NT2/D1 (cell line): ENCODE data around the gene SPATA9.

Experiments used
- SUZ12 ChIP-seq: IDR thresholded peaks from 2 replicates; pipeline ENCODE4 v1.6.1; 2011; ENCODE audit not compliant: insufficient read length, insufficient read depth; ENCODE audit errors: extremely low read depth
- YY1 ChIP-seq: IDR thresholded peaks from 2 replicates; pipeline ENCODE4 v1.6.1; 2011; ENCODE audit not compliant: insufficient read length, insufficient read depth
- ZNF274 ChIP-seq: IDR thresholded peaks from 2 replicates; pipeline ENCODE4 v1.6.1; 2011; ENCODE audit warnings: mild to moderate bottlenecking, low read depth, low read length

DNA sequence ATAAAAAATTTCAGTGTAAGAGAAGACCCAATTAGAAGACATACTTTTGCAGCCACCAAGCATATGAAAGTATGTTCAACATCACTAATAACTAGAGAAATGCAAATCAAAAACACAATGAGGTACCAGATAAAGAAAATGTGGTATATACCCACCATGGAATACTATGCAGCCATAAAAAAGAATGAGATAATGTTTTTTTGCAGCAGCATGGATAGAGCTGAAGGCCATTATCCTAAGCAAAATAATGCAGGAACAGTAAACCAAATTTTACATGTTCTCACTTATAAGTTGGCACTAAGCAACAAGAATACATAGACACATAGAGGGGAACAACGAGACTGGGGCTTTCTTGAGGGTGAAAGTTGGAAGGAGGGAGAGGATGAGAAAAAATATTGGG lies 6.9 kb upstream of the SPATA9 start:
- TF ChIP-seq SUZ12: no peak
- no peak for TF ChIP-seq ZNF274
- no peak for TF ChIP-seq YY1
